ENCODE results near the gene RASA1.
"Not testable (repeated sequence)": the region's sequence is repeated elsewhere in the genome, so short reads cannot be mapped to it uniquely, and the experiment has no call there.

Gene RASA1

DNA sequence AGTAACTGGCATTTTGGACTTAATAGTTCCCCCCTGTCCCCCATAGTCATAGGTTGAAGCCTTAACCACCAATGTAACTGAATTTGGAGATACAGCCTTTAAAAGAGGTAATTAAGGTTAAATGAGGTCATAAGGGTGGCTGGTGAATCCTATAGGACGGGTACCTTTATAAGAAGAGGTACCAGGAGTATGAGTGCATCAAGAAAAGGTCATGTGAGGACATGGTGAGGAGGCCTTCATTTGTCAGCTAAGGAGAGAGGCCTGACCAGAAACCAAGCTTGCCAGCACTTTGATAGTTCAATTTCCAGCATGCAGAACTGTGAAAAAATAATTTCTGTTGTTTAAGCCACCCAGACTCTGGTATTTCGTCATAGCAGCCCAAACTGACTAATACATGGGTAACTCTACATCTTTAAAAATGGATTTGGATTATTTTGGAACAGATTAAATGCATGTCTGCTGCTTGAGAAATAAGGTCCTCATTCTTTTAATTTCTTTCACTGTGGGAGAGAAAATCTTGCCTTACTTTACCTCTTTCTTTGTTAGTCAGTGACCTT is 9.7 kb downstream of the RASA1 start:
- no peak overlapping the region for H3K4me3 ChIP-seq (ENCODE audit: low read depth, low read length)
- no peak for DNase-seq (ENCODE audit: low read depth)
- TF ChIP-seq, protein P1, sequence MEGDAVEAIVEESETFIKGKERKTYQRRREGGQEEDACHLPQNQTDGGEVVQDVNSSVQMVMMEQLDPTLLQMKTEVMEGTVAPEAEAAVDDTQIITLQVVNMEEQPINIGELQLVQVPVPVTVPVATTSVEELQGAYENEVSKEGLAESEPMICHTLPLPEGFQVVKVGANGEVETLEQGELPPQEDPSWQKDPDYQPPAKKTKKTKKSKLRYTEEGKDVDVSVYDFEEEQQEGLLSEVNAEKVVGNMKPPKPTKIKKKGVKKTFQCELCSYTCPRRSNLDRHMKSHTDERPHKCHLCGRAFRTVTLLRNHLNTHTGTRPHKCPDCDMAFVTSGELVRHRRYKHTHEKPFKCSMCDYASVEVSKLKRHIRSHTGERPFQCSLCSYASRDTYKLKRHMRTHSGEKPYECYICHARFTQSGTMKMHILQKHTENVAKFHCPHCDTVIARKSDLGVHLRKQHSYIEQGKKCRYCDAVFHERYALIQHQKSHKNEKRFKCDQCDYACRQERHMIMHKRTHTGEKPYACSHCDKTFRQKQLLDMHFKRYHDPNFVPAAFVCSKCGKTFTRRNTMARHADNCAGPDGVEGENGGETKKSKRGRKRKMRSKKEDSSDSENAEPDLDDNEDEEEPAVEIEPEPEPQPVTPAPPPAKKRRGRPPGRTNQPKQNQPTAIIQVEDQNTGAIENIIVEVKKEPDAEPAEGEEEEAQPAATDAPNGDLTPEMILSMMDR (IDR thresholded peaks at IDR 0.05; ENCODE audit: low read depth, low read length, missing control alignments), result no peak
- in situ Hi-C loops (cut with HindIII; ENCODE audit: low sequenced_read_pairs), result no loop called here

DNA sequence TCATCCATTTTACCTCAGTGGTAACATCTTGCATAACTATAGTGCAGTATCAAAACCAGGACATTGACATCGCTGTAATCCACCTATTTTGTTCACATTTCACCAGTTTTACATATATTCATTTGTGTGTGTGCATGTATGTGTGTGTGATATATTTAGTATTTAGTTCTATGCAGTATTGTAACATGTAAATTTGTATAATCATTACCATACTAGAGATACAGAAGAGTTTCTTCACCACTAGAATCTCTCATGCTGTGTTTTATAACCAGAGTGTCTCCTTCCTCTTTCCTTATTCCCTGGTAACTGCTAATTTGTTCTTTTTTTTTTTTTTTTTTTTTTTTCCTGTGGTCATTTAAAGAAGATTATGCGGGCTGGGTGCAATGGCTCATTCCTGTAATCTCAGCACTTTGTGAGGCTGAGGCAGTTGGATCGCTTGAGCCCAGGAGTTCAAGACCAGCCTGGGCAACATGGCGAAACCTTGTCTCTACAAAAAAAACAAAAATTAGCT is 11.0 kb downstream of the RASA1 start:
- no peak overlapping the region for H3K4me3 ChIP-seq (ENCODE audit: low read depth, low read length)
- TF ChIP-seq, protein P1 (IDR thresholded peaks at IDR 0.05; ENCODE audit: low read depth, low read length, missing control alignments), result no peak
- in situ Hi-C loops (cut with HindIII; ENCODE audit: low sequenced_read_pairs), result no loop called here
- DNase-seq (ENCODE audit: low read depth), result no peak

DNA sequence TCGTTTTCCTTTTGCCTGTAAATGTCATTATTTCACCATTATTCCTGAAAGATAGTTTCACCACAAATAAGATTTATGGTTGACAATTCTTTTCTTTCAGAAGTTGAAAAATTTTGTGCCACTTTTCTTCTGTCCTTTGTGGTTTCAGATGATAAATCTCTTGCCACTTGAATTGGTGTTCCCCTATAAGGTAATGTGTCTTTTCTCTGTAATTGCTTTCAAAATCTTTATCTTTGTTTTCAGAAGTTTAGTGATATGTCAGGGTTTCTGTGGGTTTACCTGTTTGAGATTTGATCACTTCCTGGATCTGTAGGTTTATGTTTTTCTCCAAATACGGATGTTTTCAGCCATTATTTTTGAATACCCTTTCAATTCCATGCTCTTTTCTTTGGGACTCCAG is 14.6 kb downstream of the RASA1 start:
- DNase-seq (ENCODE audit: low read depth), result no peak

DNA sequence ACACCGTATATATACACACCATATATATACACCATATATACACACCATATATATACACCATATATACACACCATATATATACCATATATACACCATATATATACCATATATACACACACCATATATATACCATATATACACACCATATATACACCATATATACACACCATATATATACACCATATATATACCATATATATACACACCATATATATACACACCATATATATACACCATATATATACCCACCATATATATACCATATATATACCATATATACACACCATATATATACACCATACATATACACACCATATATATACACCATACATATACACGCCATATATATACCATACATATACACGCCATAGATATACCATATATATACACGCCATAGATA is 19.6 kb downstream of the RASA1 start:
- H3K4me3 ChIP-seq (ENCODE audit: low read depth, low read length); in situ Hi-C loops (cut with HindIII; ENCODE audit: low sequenced_read_pairs); DNase-seq (ENCODE audit: low read depth): not testable (repeated sequence)

More for the DNA sequence above, 14.6 kb downstream of the RASA1 start:
- in situ Hi-C loops (cut with HindIII; ENCODE audit: low sequenced_read_pairs), result no loop called here
- H3K4me3 ChIP-seq (ENCODE audit: low read depth, low read length), result no peak overlapping the region
- TF ChIP-seq, protein P1 (IDR thresholded peaks at IDR 0.05; ENCODE audit: low read depth, low read length, missing control alignments), result no peak

DNA sequence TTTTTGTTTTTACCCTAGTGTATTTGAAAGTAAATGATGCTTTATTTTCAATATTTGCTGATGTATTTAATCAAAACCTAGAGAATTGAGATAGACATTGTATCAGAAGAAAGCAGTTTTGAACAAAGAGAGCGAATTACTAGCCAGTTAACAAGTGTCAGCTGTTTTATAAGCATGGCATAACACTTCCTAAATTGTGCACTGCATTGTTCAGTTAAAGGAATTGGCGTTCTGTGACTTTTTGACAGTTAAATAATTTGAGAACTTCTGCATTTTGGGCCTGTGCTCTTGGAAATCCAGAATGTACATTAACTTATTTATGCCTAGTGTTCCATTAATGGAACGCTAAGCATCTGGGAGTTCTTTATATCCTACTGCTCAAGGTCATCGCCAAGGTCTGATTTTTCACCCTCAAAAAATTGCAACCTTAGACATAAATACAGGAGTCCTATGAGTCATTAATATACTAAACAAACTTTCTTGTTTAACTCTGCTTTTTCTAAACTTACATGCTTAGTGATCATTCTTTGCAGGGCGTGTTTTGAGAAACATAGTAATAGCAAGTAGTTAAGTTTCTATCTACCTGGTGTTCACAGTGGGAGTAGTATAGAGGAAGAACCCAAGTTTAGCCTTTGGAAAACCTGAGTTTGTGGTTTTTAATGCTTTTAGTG is 31.1 kb downstream of the RASA1 start:
- DNase-seq (ENCODE audit: low read depth), result no peak
- TF ChIP-seq, protein P1 (IDR thresholded peaks at IDR 0.05; ENCODE audit: low read depth, low read length, missing control alignments), result no peak
- in situ Hi-C loops (cut with HindIII; ENCODE audit: low sequenced_read_pairs), result no loop called here
- no peak overlapping the region for H3K4me3 ChIP-seq (ENCODE audit: low read depth, low read length)

DNA sequence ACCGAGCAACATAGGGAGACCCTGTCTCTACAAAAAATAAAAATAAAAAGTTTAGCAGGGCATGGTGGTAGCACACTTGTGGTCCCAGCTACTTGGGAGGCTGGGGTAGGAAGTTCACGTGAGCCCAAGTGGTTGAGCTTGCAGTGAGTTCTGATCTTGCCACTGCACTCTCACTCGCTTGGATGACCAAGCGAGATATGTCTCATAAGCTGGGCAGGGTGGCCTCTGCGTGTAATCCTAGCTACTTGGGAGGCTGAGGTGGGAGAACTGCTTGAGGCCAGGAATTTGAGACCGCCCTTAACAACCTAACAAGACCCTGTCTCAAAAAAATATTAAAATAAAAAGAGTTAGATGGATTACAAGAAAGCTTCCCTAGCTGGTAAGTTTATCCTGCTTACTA is 32.5 kb downstream of the RASA1 start:
- in situ Hi-C loops (cut with HindIII; ENCODE audit: low sequenced_read_pairs), result no loop called here
- no peak overlapping the region for H3K4me3 ChIP-seq (ENCODE audit: low read depth, low read length)
- TF ChIP-seq, protein P1 (IDR thresholded peaks at IDR 0.05; ENCODE audit: low read depth, low read length, missing control alignments), result no peak
- no peak for DNase-seq (ENCODE audit: low read depth)

DNA sequence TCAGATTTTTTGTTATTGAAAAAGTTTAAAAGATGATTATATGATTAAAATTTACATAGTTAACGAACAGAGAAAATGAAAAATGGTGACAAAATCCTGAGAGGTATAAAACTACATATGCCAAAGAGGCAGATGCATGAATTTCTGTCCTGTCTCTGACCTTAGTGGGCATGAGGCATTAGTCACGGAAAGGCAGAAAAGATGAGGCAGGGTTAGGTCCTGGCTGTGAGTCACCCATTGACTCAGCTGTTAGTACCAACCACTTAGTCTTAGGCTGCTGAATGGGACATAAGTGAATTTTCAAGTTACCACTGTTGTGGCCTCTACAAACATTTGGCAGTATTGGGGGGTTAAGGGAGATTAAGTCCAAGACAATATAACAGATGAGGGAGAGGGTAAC is 33.1 kb downstream of the RASA1 start:
- H3K4me3 ChIP-seq (ENCODE audit: low read depth, low read length), result no peak overlapping the region
- TF ChIP-seq, protein P1 (IDR thresholded peaks at IDR 0.05; ENCODE audit: low read depth, low read length, missing control alignments), result no peak
- peak; percentile 51 for DNase-seq (ENCODE audit: low read depth)
- in situ Hi-C loops (cut with HindIII; ENCODE audit: low sequenced_read_pairs), result no loop called here

Measured in astrocyte of the cerebellum (primary cell).